ENCODE results near the gene ENO3.
A peak's percentile ranks its signal among the peaks of the same experiment; 100 is the strongest.

Gene ENO3

GRCh38 chr17:4950075-4950745, 709 bp upstream of the ENO3 start:
- DNase-seq (ENCODE audit: low read depth in 2 of 2), result peak in 1 of 2 donors; percentile 67

GRCh38 chr17:4951486-4951885, 567 bp downstream of the ENO3 start:
- DNase-seq (ENCODE audit: low read depth in 2 of 2), result no peak

GRCh38 chr17:4953451-4953961, 2.6 kb downstream of the ENO3 start:
- DNase-seq (ENCODE audit: low read depth in 2 of 2), result no peak

- no peak for DNase-seq (ENCODE audit: low read depth in 2 of 2)
These were observed 4.2 kb downstream of the ENO3 start for GRCh38 chr17:4955091-4955490.

- no peak for DNase-seq (ENCODE audit: low read depth in 2 of 2)
These were observed 5.7 kb downstream of the ENO3 start for GRCh38 chr17:4956493-4957061.

GRCh38 chr17:4958102-4958501, 7.2 kb downstream of the ENO3 start:
- DNase-seq (ENCODE audit: low read depth in 2 of 2), result no peak

- no peak for DNase-seq (ENCODE audit: low read depth in 2 of 2)
These were observed 8.5 kb downstream of the ENO3 start for GRCh38 chr17:4959261-4959965.

- no peak for DNase-seq (ENCODE audit: low read depth in 2 of 2)
These were observed 9.5 kb downstream of the ENO3 start for GRCh38 chr17:4960279-4960922.

GRCh38 chr17:4965311-4965986, 14.5 kb downstream of the ENO3 start:
- no peak for DNase-seq (ENCODE audit: low read depth in 2 of 2)

GRCh38 chr17:4966844-4967538, 16.1 kb downstream of the ENO3 start:
- peak; percentile 92 to 94 for DNase-seq (ENCODE audit: low read depth in 2 of 2)

GRCh38 chr17:4967539-4968485, 16.9 kb downstream of the ENO3 start, which contains the start of gene SPAG7:
TSS of gene SPAG7 (minus strand) at chr17:4967817. CDS start at chr17:4967804, 13 bp downstream.
- peak; percentile 86 to 88 for DNase-seq (ENCODE audit: low read depth in 2 of 2)

GRCh38 chr17:4968486-4969046, 17.6 kb downstream of the ENO3 start:
- no peak for DNase-seq (ENCODE audit: low read depth in 2 of 2)

- no peak for DNase-seq (ENCODE audit: low read depth in 2 of 2)
These were observed 18.2 kb downstream of the ENO3 start for GRCh38 chr17:4969047-4969550.

- no peak for DNase-seq (ENCODE audit: low read depth in 2 of 2)
These were observed 18.7 kb downstream of the ENO3 start for GRCh38 chr17:4969551-4970173.

GRCh38 chr17:4970273-4970672, 19.4 kb downstream of the ENO3 start:
- DNase-seq (ENCODE audit: low read depth in 2 of 2), result no peak

GRCh38 chr17:4971826-4972225, 20.9 kb downstream of the ENO3 start:
- DNase-seq (ENCODE audit: low read depth in 2 of 2), result no peak

GRCh38 chr17:4972322-4972721, 21.4 kb downstream of the ENO3 start:
- DNase-seq (ENCODE audit: low read depth in 2 of 2), result no peak

- no peak for DNase-seq (ENCODE audit: low read depth in 2 of 2)
These were observed 21.8 kb downstream of the ENO3 start for GRCh38 chr17:4972752-4973151.

All from stimulated activated CD8-positive, alpha-beta memory T cell treated with anti-CD3 and anti-CD28 coated beads, Interleukin-7, amount 100 ng/mL, for 4 hours (primary cell).